Vagina (tissue), 2 donors: Measurements from ENCODE around the gene ZNF296.

Source experiments
- CTCF ChIP-seq, 3 experiments: fragments of 450-650 bp in 2 of 3; fragments of 200-600 bp in 1 of 3; sonication (generic) in 1 of 3; IDR thresholded peaks; one replicate each; pipeline ENCODE4 v1.5.1; 2017 to 2019; ENCODE audit warnings: antibody characterized with exemption in 3 of 3, mild to moderate bottlenecking in 2 of 3, moderate library complexity in 2 of 3
- POLR2A ChIP-seq, 2 donors: fragments of 450-650 bp; IDR thresholded peaks; one replicate each; pipeline ENCODE4 v1.6.1; 2017; ENCODE audit warnings: antibody characterized with exemption in 2 of 2, mild to moderate bottlenecking in 2 of 2, moderate library complexity in 2 of 2
- POLR2AphosphoS5 ChIP-seq, 2 donors: sonication (generic); formaldehyde crosslinking; IDR thresholded peaks; one replicate each; pipeline ENCODE4 v1.9.0; 2017; ENCODE audit warnings: antibody characterized with exemption in 2 of 2, mild to moderate bottlenecking in 2 of 2, low read depth in 1 of 2; ENCODE audit not compliant: insufficient read depth in 1 of 2

- TF ChIP-seq POLR2A (IDR thresholded peaks at IDR 0.05): no peak
- TF ChIP-seq CTCF (IDR thresholded peaks at IDR 0.05): no peak
- TF ChIP-seq POLR2AphosphoS5 (IDR thresholded peaks at IDR 0.05; ENCODE audit: insufficient read depth in 1 of 2, low read depth in 1 of 2): no peak
These were observed 27.1 kb downstream of the ZNF296 start for GRCh38 chr19:45049073-45049736.
